Activated gamma-delta T cell treated with anti-CD3 and anti-CD28 coated beads, Interleukin-2, amount 50 U/mL, for 16 hours (primary cell): ENCODE results near the gene ZNF462.
"Not testable (repeated sequence)": the region's sequence is repeated elsewhere in the genome, so short reads cannot be mapped to it uniquely, and the experiment has no call there.

ENCODE experiments used
- DNase-seq: peaks from one replicate; pipeline ENCODE4 v3.0.0-alpha.2; 2020; ENCODE audit warnings: low read depth

The ZNF462 gene

GRCh38 chr9:106889061-106889590, 26.2 kb downstream of the ZNF462 start:
- DNase-seq = no peak

GRCh38 chr9:106890608-106891007, 27.6 kb downstream of the ZNF462 start:
- DNase-seq = no peak

- DNase-seq = no peak
Observed at GRCh38 chr9:106891286-106891685, 28.3 kb downstream of the ZNF462 start.

- DNase-seq = no peak
Observed at GRCh38 chr9:106892632-106893031, 29.7 kb downstream of the ZNF462 start.

- DNase-seq = no peak
Observed at GRCh38 chr9:106893088-106893487, 30.1 kb downstream of the ZNF462 start.

- no peak for DNase-seq
Observed at GRCh38 chr9:106896695-106897094, 33.7 kb downstream of the ZNF462 start.

- DNase-seq = no peak
Observed at GRCh38 chr9:106897236-106897635, 34.3 kb downstream of the ZNF462 start.

GRCh38 chr9:106897751-106898150, 34.8 kb downstream of the ZNF462 start:
- DNase-seq = no peak

- DNase-seq = not testable (repeated sequence)
Observed at GRCh38 chr9:106900523-106900922, 37.6 kb downstream of the ZNF462 start.

- no peak for DNase-seq
Observed at GRCh38 chr9:106906129-106906528, 43.2 kb downstream of the ZNF462 start.

- no peak for DNase-seq
Observed at GRCh38 chr9:106911951-106912350, 49.0 kb downstream of the ZNF462 start.

GRCh38 chr9:106913276-106913675, 50.3 kb downstream of the ZNF462 start:
- no peak for DNase-seq

- DNase-seq = no peak
Observed at GRCh38 chr9:106915851-106916250, 52.9 kb downstream of the ZNF462 start.

GRCh38 chr9:106916466-106917235, 53.7 kb downstream of the ZNF462 start:
- no peak for DNase-seq

GRCh38 chr9:106918825-106919509, 56.0 kb downstream of the ZNF462 start:
- no peak for DNase-seq

- DNase-seq = no peak
Observed at GRCh38 chr9:106920091-106920490, 57.1 kb downstream of the ZNF462 start.

GRCh38 chr9:106920701-106921283, 57.8 kb downstream of the ZNF462 start:
- no peak for DNase-seq

- no peak for DNase-seq
Observed at GRCh38 chr9:106921341-106921899, 58.5 kb downstream of the ZNF462 start.

- DNase-seq = no peak
Observed at GRCh38 chr9:106922026-106922425, 59.1 kb downstream of the ZNF462 start.

GRCh38 chr9:106925392-106925791, 62.4 kb downstream of the ZNF462 start:
- DNase-seq = no peak

GRCh38 chr9:106927916-106928315, 65.0 kb downstream of the ZNF462 start:
- DNase-seq = no peak

- DNase-seq = no peak
Observed at GRCh38 chr9:106928350-106928749, 65.4 kb downstream of the ZNF462 start.
